ENCODE data around the gene TP53I3. TPM values are rescaled to one million over a fixed set of nuclear protein-coding genes. Genes with fewer than 3 reads are reported as not detected.

Gene TP53I3
- total RNA-seq, 1 experiment from 2014 or later, result 13.5 TPM

DNA sequence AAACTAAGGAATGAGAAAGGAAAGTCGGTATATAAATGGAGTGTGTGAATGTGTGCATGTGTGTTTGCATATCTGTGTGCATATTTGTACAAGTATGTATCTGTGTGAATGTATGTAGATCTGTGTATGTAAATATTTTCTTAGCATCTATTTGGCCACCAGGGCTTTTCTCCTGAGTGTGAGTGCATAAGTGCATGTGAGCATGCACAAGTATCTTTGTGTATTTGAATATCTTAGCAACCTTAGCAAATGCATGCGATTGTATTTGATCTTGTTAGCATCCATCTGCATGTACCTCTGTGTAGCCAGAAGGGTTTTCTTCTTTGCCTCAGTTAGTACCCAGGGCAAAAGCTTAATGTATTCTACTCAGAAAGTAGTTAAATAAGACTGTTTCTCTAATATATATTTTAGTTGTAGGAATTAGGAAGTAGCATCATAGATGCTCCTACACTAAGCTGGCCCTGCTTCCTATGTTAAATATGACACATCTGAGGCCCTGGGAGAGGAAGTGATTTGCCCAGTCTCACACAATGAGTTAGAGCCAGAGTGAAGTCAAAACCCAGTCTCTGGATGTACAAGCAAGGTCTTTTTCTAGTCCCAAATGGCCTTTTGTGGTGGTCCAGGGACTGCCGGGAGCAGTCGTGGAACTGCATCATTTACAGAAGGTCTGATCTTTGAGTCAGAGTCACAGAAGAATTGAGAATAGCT, 25.9 kb downstream of the TP53I3 start:
- H3K4me1 ChIP-seq (ENCODE audit: low read length), result peaks cover 10% of the 10 kb centered on the region
- H3K27ac ChIP-seq (ENCODE audit: low read length), result peak overlapping the region; percentile 22; the same call in 1 of the 2 replicates
- H3K9me3 ChIP-seq (ENCODE audit: low read length), result no peaks in the 10 kb centered on the region
- H3K9ac ChIP-seq (ENCODE audit: low read length), result peak overlapping the region; percentile 28; the same call in 1 of the 2 replicates
- no peak overlapping the region for H3K4me2 ChIP-seq (ENCODE audit: low read depth, low read length, poor library complexity, severe bottlenecking)
- no peaks in the 10 kb centered on the region for H3K9me2 ChIP-seq (replicated peaks; ENCODE audit: insufficient read depth, low read length)
- H3K79me2 ChIP-seq (ENCODE audit: low read length), result no peaks in the 10 kb centered on the region
- no peaks in the 10 kb centered on the region for H4K20me1 ChIP-seq (ENCODE audit: insufficient read depth, low read depth, low read length)
- no peak overlapping the region for H3K4me3 ChIP-seq (ENCODE audit: low read length)
- DNase-seq, result peak; percentile 54
- H3K36me3 ChIP-seq (ENCODE audit: insufficient read depth, low read length), result no peaks in the 10 kb centered on the region
- H3K27me3 ChIP-seq (ENCODE audit: low read length), result no peaks in the 10 kb centered on the region
- peak overlapping the region; percentile 97 for H2AFZ ChIP-seq (ENCODE audit: low read length)

DNA sequence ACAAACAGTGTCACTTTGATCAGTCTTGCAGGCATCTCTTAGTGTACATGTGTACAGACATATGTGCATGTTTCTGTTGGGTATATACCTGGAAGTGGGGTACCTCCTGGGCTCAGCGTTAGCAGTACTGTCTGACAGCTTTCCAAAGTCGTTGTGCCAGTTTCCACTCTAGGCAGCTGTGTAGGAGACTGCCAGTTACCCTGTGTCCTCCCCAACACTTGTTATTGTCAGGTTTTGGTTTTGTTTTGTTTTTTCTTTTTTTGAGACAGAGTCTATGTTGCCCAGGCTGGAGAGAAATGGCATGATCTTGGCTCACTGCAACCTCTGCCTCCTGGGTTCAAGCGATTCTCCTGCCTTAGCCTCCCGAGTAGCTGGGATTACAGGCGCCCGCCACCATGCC, 28.9 kb downstream of the TP53I3 start:
- Histone ChIP-seq H4K20me1 (ENCODE audit: insufficient read depth, low read depth, low read length) (no peaks in the 10 kb centered on the region), H3K9ac (ENCODE audit: low read length) (no peak overlapping the region), H3K27ac (ENCODE audit: low read length) (no peak overlapping the region), H3K36me3 (ENCODE audit: insufficient read depth, low read length) (no peaks in the 10 kb centered on the region), H3K4me2 (ENCODE audit: low read depth, low read length, poor library complexity, severe bottlenecking) (no peak overlapping the region), H3K79me2 (ENCODE audit: low read length) (no peaks in the 10 kb centered on the region), H3K9me3 (ENCODE audit: low read length) (no peaks in the 10 kb centered on the region), H3K4me1 (ENCODE audit: low read length) (peaks cover 10% of the 10 kb centered on the region), H2AFZ (ENCODE audit: low read length) (no peak overlapping the region), H3K4me3 (ENCODE audit: low read length) (no peak overlapping the region), H3K27me3 (ENCODE audit: low read length) (no peaks in the 10 kb centered on the region), H3K9me2 (replicated peaks; ENCODE audit: insufficient read depth, low read length) (no peaks in the 10 kb centered on the region)
- DNase-seq, result no peak

DNA sequence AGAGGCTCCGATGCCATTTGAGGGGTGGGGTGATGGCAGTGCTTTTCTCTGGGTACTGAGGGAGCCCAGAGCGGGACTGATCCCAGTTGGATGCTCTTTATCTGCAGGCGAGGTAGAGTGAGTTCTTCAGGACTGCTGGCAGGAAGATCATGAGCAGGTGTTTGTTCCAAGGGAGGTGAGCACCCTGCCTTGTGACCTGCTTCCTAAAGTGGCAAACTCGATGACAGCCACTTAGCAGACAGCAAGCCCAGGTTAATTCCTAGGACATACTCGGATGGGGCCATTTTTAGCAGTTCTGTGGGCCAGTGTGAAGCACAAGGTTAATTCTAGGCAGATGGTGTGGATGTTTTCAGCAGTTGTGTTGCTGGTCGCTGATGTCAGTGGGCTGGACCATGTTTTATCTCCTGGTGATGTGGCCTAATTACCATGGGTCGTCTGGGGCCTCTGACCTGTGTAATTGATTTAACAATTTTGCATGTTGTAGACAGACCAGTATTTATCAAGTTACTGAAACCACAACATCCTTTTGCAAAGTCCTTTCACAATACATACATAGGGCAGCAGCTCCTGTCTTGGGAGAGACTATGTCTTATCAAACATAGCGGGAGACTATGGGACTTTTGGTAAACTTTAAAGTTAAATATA, 30.1 kb downstream of the TP53I3 start:
- no peaks in the 10 kb centered on the region for H3K36me3 ChIP-seq (ENCODE audit: insufficient read depth, low read length)
- no peaks in the 10 kb centered on the region for H4K20me1 ChIP-seq (ENCODE audit: insufficient read depth, low read depth, low read length)
- H3K4me2 ChIP-seq (ENCODE audit: low read depth, low read length, poor library complexity, severe bottlenecking), result no peak overlapping the region
- H3K27ac ChIP-seq (ENCODE audit: low read length), result no peak overlapping the region
- no peak overlapping the region for H3K4me3 ChIP-seq (ENCODE audit: low read length)
- no peak overlapping the region for H2AFZ ChIP-seq (ENCODE audit: low read length)
- no peaks in the 10 kb centered on the region for H3K27me3 ChIP-seq (ENCODE audit: low read length)
- H3K79me2 ChIP-seq (ENCODE audit: low read length), result no peaks in the 10 kb centered on the region
- H3K9ac ChIP-seq (ENCODE audit: low read length), result no peak overlapping the region
- no peaks in the 10 kb centered on the region for H3K9me3 ChIP-seq (ENCODE audit: low read length)
- peaks cover 13% of the 10 kb centered on the region for H3K4me1 ChIP-seq (ENCODE audit: low read length)
- no peak for DNase-seq
- H3K9me2 ChIP-seq (replicated peaks; ENCODE audit: insufficient read depth, low read length), result no peaks in the 10 kb centered on the region

DNA sequence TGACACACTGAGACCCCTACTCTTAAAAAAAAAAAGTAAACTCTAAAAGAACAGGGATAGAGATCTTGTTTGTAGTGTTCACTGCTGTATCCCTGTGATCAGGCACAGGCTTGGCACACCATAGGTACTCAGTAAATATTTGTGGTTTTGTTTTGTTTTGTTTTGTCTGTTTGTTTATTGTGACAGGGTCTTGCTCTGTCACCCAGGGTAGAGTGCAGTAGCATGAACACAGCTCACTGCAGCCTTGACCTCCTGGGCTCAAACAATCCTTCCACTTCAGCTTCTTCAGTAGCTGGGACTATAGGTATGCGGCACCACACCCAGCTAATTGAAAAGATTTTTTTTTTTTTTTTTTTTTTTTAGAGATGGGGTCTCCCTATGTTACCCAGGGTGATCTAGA, 31.7 kb downstream of the TP53I3 start:
- no peak overlapping the region for H3K4me2 ChIP-seq (ENCODE audit: low read depth, low read length, poor library complexity, severe bottlenecking)
- DNase-seq, result no peak
- H3K9me3 ChIP-seq (ENCODE audit: low read length), result no peaks in the 10 kb centered on the region
- no peak overlapping the region for H3K9ac ChIP-seq (ENCODE audit: low read length)
- H3K4me3 ChIP-seq (ENCODE audit: low read length), result no peak overlapping the region
- no peaks in the 10 kb centered on the region for H3K36me3 ChIP-seq (ENCODE audit: insufficient read depth, low read length)
- H3K27ac ChIP-seq (ENCODE audit: low read length), result no peak overlapping the region
- H3K4me1 ChIP-seq (ENCODE audit: low read length), result peaks cover 19% of the 10 kb centered on the region
- no peaks in the 10 kb centered on the region for H3K79me2 ChIP-seq (ENCODE audit: low read length)
- no peaks in the 10 kb centered on the region for H3K27me3 ChIP-seq (ENCODE audit: low read length)
- H3K9me2 ChIP-seq (replicated peaks; ENCODE audit: insufficient read depth, low read length), result no peaks in the 10 kb centered on the region
- H4K20me1 ChIP-seq (ENCODE audit: insufficient read depth, low read depth, low read length), result no peaks in the 10 kb centered on the region
- no peak overlapping the region for H2AFZ ChIP-seq (ENCODE audit: low read length)

DNA sequence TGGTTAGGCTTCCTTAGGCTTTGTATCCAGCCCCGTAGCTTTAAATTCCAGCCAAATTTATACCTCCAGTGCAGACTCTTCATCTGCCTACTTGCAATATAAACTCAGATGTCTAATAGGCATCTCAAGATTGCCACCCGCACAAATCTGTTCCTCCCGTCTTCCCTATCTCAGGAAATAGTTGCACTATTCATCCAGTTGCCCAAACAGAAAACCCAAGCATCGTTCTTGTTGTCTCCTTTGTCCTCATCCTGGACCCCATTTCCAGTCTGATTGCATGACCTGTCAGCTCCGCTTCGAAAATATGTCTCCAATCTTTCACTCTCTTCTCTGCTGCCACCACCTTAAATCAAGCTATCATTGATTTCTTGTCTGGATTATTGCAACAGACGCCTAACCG, 32.8 kb downstream of the TP53I3 start:
- Histone ChIP-seq H3K79me2 (ENCODE audit: low read length) (peaks cover 4% of the 10 kb centered on the region), H3K4me2 (ENCODE audit: low read depth, low read length, poor library complexity, severe bottlenecking) (no peak overlapping the region), H3K27ac (ENCODE audit: low read length) (no peak overlapping the region), H3K27me3 (ENCODE audit: low read length) (no peaks in the 10 kb centered on the region), H2AFZ (ENCODE audit: low read length) (no peak overlapping the region), H3K4me3 (ENCODE audit: low read length) (no peak overlapping the region), H3K4me1 (ENCODE audit: low read length) (peaks cover 25% of the 10 kb centered on the region), H3K36me3 (ENCODE audit: insufficient read depth, low read length) (no peaks in the 10 kb centered on the region), H3K9me2 (replicated peaks; ENCODE audit: insufficient read depth, low read length) (no peaks in the 10 kb centered on the region), H4K20me1 (ENCODE audit: insufficient read depth, low read depth, low read length) (no peaks in the 10 kb centered on the region), H3K9ac (ENCODE audit: low read length) (no peak overlapping the region), H3K9me3 (ENCODE audit: low read length) (no peaks in the 10 kb centered on the region)
- no peak for DNase-seq

DNA sequence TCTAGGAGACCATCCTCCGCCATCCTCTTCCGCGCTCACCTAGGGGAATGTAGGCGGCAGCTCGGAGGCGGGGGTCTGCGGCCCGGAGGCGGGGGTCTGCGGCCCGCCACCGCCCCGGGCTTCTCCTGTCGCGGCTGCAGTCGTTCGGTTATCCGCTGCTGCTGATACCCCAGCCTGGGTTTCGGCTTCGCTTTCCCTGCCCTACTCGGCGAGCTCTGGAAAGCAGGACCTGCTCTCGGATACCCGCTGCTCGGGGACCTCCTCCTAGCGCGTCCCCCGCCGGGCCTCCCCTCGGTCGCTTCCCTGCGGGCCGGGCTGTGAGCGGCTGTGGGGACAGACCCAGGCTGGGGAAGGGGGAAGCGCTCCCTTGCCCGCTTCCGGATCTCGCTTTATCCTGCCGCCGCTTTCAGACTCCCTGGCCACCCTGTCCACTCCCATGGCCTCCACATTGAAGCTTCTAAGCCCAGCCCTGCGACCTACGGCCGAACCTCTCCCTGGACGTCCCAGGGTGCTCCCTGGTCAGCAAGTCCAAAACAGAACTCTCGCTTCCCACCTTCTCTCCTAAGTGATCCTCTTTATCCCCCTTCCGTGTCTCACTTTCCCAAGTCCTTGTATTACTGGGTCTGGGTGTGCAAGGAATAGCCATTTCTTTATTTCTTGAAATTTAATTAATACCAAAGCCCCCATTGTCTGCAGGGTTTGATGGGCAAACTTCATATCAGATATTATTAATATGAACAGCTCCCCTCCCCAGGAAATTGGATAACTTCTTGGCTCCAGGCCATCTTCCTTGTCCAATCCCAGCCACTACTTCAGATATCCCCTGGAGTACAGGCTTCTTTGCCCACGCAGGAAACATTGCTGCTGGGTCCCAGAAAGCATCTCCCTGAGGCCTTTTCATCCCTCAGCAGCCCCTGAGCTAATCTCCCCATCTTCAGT, 34.3 kb downstream of the TP53I3 start:
- peak overlapping the region; percentile 99 for H3K4me2 ChIP-seq (ENCODE audit: low read depth, low read length, poor library complexity, severe bottlenecking)
- peaks cover 32% of the 10 kb centered on the region for H3K4me1 ChIP-seq (ENCODE audit: low read length)
- no peaks in the 10 kb centered on the region for H4K20me1 ChIP-seq (ENCODE audit: insufficient read depth, low read depth, low read length)
- H3K4me3 ChIP-seq (ENCODE audit: low read length), result peak overlapping the region; percentile 61; the same call in 1 of the 2 replicates
- no peak overlapping the region for H3K9ac ChIP-seq (ENCODE audit: low read length)
- H3K79me2 ChIP-seq (ENCODE audit: low read length), result peaks cover 18% of the 10 kb centered on the region
- no peak overlapping the region for H3K27ac ChIP-seq (ENCODE audit: low read length)
- peak overlapping the region; percentile 25; the same call in 1 of the 2 replicates for H2AFZ ChIP-seq (ENCODE audit: low read length)
- H3K36me3 ChIP-seq (ENCODE audit: insufficient read depth, low read length), result no peaks in the 10 kb centered on the region
- H3K27me3 ChIP-seq (ENCODE audit: low read length), result no peaks in the 10 kb centered on the region
- no peaks in the 10 kb centered on the region for H3K9me2 ChIP-seq (replicated peaks; ENCODE audit: insufficient read depth, low read length)
- no peak for DNase-seq
- H3K9me3 ChIP-seq (ENCODE audit: low read length), result no peaks in the 10 kb centered on the region

DNA sequence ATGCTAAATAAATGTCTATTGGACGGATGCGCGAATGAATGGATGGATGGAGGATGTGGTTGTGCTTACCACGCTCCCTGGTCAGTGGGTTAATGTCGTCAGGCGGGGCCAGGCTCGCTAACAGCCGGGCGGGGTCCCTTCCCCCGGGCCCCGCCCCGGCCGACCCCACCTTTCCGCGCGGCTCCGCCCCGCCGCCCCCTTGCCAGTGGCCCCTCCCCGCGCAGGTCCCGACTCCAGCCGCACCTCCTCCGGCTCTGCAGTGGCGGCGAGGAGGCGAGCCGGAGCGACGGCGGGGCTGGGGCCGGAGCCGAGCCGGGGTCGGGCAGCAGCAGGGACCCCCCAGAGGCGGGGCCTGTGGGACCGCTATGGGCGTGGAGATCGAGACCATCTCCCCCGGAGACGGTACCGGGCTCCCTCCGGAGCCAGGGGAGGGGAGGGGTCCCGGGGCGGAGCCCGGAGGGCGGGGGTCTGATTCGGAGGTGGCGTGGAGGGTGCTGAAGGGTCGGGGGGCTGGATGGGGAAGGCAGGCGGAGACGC, 35.1 kb downstream of the TP53I3 start, which contains the start of gene FKBP1B:
TSS of gene FKBP1B (plus strand) at position 257 of the 537 bp plus-strand sequence. CDS start at position 366, 109 bp downstream.
- H3K9me3 ChIP-seq (ENCODE audit: low read length), result no peaks in the 10 kb centered on the region
- peaks cover 32% of the 10 kb centered on the region for H3K4me1 ChIP-seq (ENCODE audit: low read length)
- H3K4me2 ChIP-seq (ENCODE audit: low read depth, low read length, poor library complexity, severe bottlenecking), result peak within 1 kb of the TSS; percentile 99
- H3K27ac ChIP-seq (ENCODE audit: low read length), result no peak within 1 kb of the TSS
- no peaks in the 10 kb centered on the region for H3K36me3 ChIP-seq (ENCODE audit: insufficient read depth, low read length)
- peak within 1 kb of the TSS; percentile 59 for H3K9ac ChIP-seq (ENCODE audit: low read length)
- H3K79me2 ChIP-seq (ENCODE audit: low read length), result peaks cover 25% of the 10 kb centered on the region
- H4K20me1 ChIP-seq (ENCODE audit: insufficient read depth, low read depth, low read length), result no peaks in the 10 kb centered on the region
- H3K27me3 ChIP-seq (ENCODE audit: low read length), result no peaks in the 10 kb centered on the region
- H2AFZ ChIP-seq (ENCODE audit: low read length), result peak within 1 kb of the TSS; percentile 25
- DNase-seq, result peak; percentile 85
- H3K4me3 ChIP-seq (ENCODE audit: low read length), result peak within 1 kb of the TSS; percentile 61
- no peaks in the 10 kb centered on the region for H3K9me2 ChIP-seq (replicated peaks; ENCODE audit: insufficient read depth, low read length)

All from Karpas-422 (cell line).